Measurements from ENCODE around the gene GTF2A1. TPM values are rescaled to one million over a fixed set of nuclear protein-coding genes. Genes with fewer than 3 reads are reported as not detected.

The GTF2A1 gene
- total RNA-seq, 1 donor from 2014 or later: 29.0 TPM

DNA sequence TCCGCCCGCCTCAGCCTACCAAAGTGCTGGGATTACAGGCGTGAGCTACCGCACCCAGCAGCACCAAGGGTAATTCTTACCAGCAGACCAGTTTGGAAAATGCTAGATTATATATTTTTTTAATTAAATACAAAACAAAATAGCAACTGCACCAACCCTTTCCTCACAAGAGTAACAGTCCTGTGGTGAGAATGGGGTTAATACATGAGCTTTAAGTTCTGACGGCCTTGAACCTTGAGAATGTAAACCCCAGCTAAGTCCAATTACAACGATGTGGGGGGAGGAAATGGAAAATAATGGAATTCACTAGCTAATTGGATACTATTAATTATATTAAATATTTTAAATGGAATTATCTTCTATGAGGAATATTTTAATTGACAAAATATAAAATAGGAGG lies 82.3 kb downstream of the GTF2A1 start:
- Mint-ChIP-seq H3K27me3 (ENCODE audit: low read depth) (peaks cover 1% of the 10 kb centered on the region), H3K4me3 (no peak overlapping the region), H3K27ac (no peak overlapping the region), H3K36me3 (no peaks in the 10 kb centered on the region), H3K9me3 (peaks cover 4% of the 10 kb centered on the region), H3K4me1 (no peaks in the 10 kb centered on the region)
- DNase-seq (ENCODE audit: low spot score in 2 of 2, unreplicated experiment in 2 of 2): no peak
- TF ChIP-seq, protein P1, sequence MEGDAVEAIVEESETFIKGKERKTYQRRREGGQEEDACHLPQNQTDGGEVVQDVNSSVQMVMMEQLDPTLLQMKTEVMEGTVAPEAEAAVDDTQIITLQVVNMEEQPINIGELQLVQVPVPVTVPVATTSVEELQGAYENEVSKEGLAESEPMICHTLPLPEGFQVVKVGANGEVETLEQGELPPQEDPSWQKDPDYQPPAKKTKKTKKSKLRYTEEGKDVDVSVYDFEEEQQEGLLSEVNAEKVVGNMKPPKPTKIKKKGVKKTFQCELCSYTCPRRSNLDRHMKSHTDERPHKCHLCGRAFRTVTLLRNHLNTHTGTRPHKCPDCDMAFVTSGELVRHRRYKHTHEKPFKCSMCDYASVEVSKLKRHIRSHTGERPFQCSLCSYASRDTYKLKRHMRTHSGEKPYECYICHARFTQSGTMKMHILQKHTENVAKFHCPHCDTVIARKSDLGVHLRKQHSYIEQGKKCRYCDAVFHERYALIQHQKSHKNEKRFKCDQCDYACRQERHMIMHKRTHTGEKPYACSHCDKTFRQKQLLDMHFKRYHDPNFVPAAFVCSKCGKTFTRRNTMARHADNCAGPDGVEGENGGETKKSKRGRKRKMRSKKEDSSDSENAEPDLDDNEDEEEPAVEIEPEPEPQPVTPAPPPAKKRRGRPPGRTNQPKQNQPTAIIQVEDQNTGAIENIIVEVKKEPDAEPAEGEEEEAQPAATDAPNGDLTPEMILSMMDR (IDR thresholded peaks at IDR 0.05; ENCODE audit: unreplicated experiment): no peak

DNA sequence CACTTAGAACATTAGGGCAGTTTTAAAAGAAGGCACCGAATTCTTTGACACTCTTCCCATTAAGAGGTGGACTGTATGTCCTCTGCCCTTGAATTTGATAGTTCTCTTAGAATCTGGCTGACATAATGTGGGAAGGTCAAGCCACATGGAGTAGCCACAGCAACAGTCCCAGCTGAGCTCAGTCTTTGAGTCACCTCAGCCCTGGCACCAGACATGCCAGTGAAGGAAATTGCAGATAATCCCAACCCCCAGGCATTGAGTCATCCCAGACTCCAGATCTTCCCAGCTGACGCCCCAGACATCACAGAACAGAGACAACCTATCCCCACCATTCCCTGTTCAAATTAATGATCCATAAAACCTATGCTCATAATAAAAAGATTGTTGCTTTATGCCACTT lies 83.4 kb downstream of the GTF2A1 start:
- TF ChIP-seq, protein P1 (IDR thresholded peaks at IDR 0.05; ENCODE audit: unreplicated experiment): no peak
- H3K36me3 Mint-ChIP-seq: no peaks in the 10 kb centered on the region
- no peak for DNase-seq (ENCODE audit: low spot score in 2 of 2, unreplicated experiment in 2 of 2)
- H3K4me3 Mint-ChIP-seq: no peak overlapping the region
- H3K9me3 Mint-ChIP-seq: peaks cover 4% of the 10 kb centered on the region
- no peaks in the 10 kb centered on the region for H3K4me1 Mint-ChIP-seq
- H3K27ac Mint-ChIP-seq: no peak overlapping the region
- peaks cover 7% of the 10 kb centered on the region for H3K27me3 Mint-ChIP-seq (ENCODE audit: low read depth)

DNA sequence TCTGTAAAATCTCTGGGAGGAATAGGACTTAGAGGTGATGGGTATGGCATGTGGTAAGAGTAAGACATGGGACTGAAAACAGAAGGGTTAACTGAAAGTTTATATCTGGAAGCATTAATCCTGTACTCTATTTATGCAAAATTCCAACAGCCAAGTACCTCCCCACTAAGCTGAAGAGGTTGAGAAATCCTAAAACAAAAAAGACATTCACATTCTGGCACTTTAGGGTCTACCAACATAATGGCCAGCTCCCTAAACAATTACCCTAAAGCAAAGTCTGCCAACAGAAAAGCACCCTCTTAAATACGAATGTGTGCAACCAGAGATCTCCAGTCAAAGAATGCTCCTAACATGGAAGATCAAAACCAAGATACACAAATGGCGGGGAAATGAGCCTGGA lies 87.4 kb downstream of the GTF2A1 start:
- Mint-ChIP-seq H3K9me3 (peaks cover 4% of the 10 kb centered on the region), H3K27me3 (ENCODE audit: low read depth) (peaks cover 7% of the 10 kb centered on the region), H3K27ac (no peak overlapping the region), H3K4me1 (no peaks in the 10 kb centered on the region), H3K36me3 (no peaks in the 10 kb centered on the region), H3K4me3 (no peak overlapping the region)
- DNase-seq (ENCODE audit: low spot score in 2 of 2, unreplicated experiment in 2 of 2): no peak
- TF ChIP-seq, protein P1 (IDR thresholded peaks at IDR 0.05; ENCODE audit: unreplicated experiment): no peak

DNA sequence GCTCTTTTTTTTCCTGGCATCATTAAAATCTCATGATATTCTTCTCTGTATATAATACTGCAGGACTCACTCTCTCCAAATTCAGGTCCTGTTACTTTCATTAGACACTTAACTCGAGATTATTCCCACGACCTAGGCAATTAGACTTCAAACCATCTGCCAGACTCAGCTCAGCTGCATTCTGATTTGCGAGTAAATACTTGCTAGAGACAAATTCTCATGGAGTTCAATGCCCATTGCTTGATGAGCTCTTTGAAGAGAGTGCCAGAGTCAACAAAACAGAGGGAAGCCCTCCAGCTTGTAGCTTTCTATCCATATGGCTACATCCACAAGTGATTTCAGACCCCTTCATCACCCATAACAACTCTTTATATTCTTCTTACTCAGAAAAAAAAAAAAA lies 88.3 kb downstream of the GTF2A1 start:
- peaks cover 9% of the 10 kb centered on the region for H3K27me3 Mint-ChIP-seq (ENCODE audit: low read depth)
- TF ChIP-seq, protein P1 (IDR thresholded peaks at IDR 0.05; ENCODE audit: unreplicated experiment): no peak
- no peaks in the 10 kb centered on the region for H3K4me1 Mint-ChIP-seq
- no peak overlapping the region for H3K4me3 Mint-ChIP-seq
- no peak for DNase-seq (ENCODE audit: low spot score in 2 of 2, unreplicated experiment in 2 of 2)
- H3K9me3 Mint-ChIP-seq: peaks cover 4% of the 10 kb centered on the region
- no peaks in the 10 kb centered on the region for H3K36me3 Mint-ChIP-seq
- H3K27ac Mint-ChIP-seq: no peak overlapping the region

DNA sequence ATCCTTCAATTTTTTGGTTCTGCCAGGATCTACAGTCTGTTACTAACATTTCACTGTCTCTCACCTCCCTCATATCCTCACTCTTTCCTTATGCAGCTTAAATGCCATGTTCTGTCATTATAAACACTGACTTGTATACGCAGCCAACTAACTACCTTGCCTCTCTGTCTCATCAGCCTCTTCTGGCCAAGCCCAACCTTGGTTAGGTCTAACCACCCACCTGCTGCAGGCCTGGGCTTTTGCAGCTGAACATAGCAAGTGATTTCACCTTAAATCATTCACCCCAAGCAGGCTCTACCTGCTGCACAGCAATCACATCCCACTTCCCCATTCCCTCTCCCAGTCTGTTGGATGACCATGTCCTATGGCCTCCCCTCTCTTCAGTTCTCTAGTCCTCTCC lies 91.5 kb downstream of the GTF2A1 start:
- H3K27ac Mint-ChIP-seq: no peak overlapping the region
- H3K27me3 Mint-ChIP-seq (ENCODE audit: low read depth): peaks cover 13% of the 10 kb centered on the region
- H3K36me3 Mint-ChIP-seq: no peaks in the 10 kb centered on the region
- H3K9me3 Mint-ChIP-seq: peaks cover 10% of the 10 kb centered on the region
- no peaks in the 10 kb centered on the region for H3K4me1 Mint-ChIP-seq
- TF ChIP-seq, protein P1 (IDR thresholded peaks at IDR 0.05; ENCODE audit: unreplicated experiment): no peak
- H3K4me3 Mint-ChIP-seq: no peak overlapping the region
- no peak for DNase-seq (ENCODE audit: low spot score in 2 of 2, unreplicated experiment in 2 of 2)

DNA sequence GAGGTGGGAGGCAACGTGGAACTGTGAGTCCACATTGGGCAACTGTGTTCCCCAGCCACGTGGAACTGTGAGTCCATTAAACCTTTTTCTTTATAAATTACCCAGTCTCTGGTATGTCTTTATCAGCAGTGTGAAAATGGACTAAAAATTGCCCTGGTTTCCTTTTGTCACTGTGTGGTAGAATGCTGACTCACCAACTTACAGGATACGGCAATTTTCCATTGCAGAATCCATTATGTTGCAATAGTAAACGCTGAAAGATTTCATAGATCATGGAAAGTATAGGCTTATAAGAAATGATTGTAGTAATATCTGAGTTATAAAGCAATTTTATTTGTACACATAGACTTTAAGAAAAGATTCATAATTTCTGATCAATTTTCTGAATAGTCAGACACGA lies 93.0 kb downstream of the GTF2A1 start:
- Mint-ChIP-seq H3K27me3 (ENCODE audit: low read depth) (peaks cover 9% of the 10 kb centered on the region), H3K27ac (no peak overlapping the region), H3K4me1 (no peaks in the 10 kb centered on the region), H3K4me3 (no peak overlapping the region), H3K36me3 (no peaks in the 10 kb centered on the region), H3K9me3 (peaks cover 10% of the 10 kb centered on the region)
- TF ChIP-seq, protein P1 (IDR thresholded peaks at IDR 0.05; ENCODE audit: unreplicated experiment): no peak
- no peak for DNase-seq (ENCODE audit: low spot score in 2 of 2, unreplicated experiment in 2 of 2)

Measured in mesothelial cell of epicardium (in vitro differentiated cells).